Activated CD4-positive, alpha-beta T cell treated with anti-CD3 and anti-CD28 coated beads, Interleukin-2, Interleukin-4, amounts not matched to agents 100 ng/mL and 50 ng/mL, durations not matched to agents 16 hours and 8 hours (primary cell): ENCODE measurements around the gene PCNT.
"Not testable (repeated sequence)": the region's sequence is repeated elsewhere in the genome, so short reads cannot be mapped to it uniquely, and the experiment has no call there.

Experiments
- DNase-seq: peaks from one replicate; pipeline ENCODE4 v3.0.0-alpha.2; 2020; ENCODE audit warnings: low spot score

Gene PCNT

GRCh38 chr21:46357684-46358425 lies 33.9 kb downstream of the PCNT start:
- DNase-seq, result no peak

GRCh38 chr21:46361176-46361575 lies 37.2 kb downstream of the PCNT start:
- DNase-seq, result no peak

- DNase-seq, result no peak
These were observed 38.0 kb downstream of the PCNT start for GRCh38 chr21:46361935-46362334.

GRCh38 chr21:46362946-46363345 lies 39.0 kb downstream of the PCNT start:
- no peak for DNase-seq

GRCh38 chr21:46363698-46364097 lies 39.7 kb downstream of the PCNT start:
- DNase-seq, result no peak

- DNase-seq, result no peak
These were observed 42.1 kb downstream of the PCNT start for GRCh38 chr21:46366091-46366490.

GRCh38 chr21:46366561-46366960 lies 42.6 kb downstream of the PCNT start:
- no peak for DNase-seq

GRCh38 chr21:46366966-46367365 lies 43.0 kb downstream of the PCNT start:
- DNase-seq, result no peak

- DNase-seq, result peak; percentile 73
These were observed 44.8 kb downstream of the PCNT start for GRCh38 chr21:46368533-46369285.

GRCh38 chr21:46369520-46370235 lies 45.7 kb downstream of the PCNT start:
- no peak for DNase-seq

GRCh38 chr21:46371204-46372013 lies 47.5 kb downstream of the PCNT start:
- DNase-seq, result no peak

GRCh38 chr21:46372014-46372485 lies 48.1 kb downstream of the PCNT start:
- no peak for DNase-seq

- not testable (repeated sequence) for DNase-seq
These were observed 49.0 kb downstream of the PCNT start for GRCh38 chr21:46372947-46373346.

GRCh38 chr21:46374761-46375389 lies 50.9 kb downstream of the PCNT start:
- no peak for DNase-seq

- no peak for DNase-seq
These were observed 51.7 kb downstream of the PCNT start for GRCh38 chr21:46375560-46376230.

- DNase-seq, result no peak
These were observed 52.3 kb downstream of the PCNT start for GRCh38 chr21:46376231-46376628.

- DNase-seq, result no peak
These were observed 53.0 kb downstream of the PCNT start for GRCh38 chr21:46376856-46377453.

- DNase-seq, result no peak
These were observed 53.8 kb downstream of the PCNT start for GRCh38 chr21:46377789-46378188.

- DNase-seq, result no peak
These were observed 55.1 kb downstream of the PCNT start for GRCh38 chr21:46379105-46379504.

GRCh38 chr21:46379691-46380090 lies 55.7 kb downstream of the PCNT start:
- no peak for DNase-seq
